Peyer's patch (tissue), 4 donors: ENCODE data around the gene SERPINF2.

Experiments
- CTCF ChIP-seq, 6 experiments: fragments of 450-650 bp in 4 of 6; fragments of 200-600 bp in 2 of 6; sonication (generic) in 1 of 6; IDR thresholded peaks; one replicate each; pipeline ENCODE4 v1.5.1; 2017 to 2019; ENCODE audit warnings: antibody characterized with exemption in 6 of 6, mild to moderate bottlenecking in 3 of 6, moderate library complexity in 1 of 6
- POLR2A ChIP-seq, 2 donors: fragments of 450-650 bp; IDR thresholded peaks; one replicate each; pipeline ENCODE4 v1.5.1; 2017; ENCODE audit warnings: antibody characterized with exemption in 2 of 2, mild to moderate bottlenecking in 2 of 2, moderate library complexity in 2 of 2

- TF ChIP-seq POLR2A (IDR thresholded peaks at IDR 0.05) (no peak), CTCF (IDR thresholded peaks at IDR 0.05) (no peak)
These were observed 29.4 kb upstream of the SERPINF2 start for GRCh38 chr17:1713160-1713877.
